Measurements from ENCODE around the gene ENTPD5. TPM values are rescaled to one million over a fixed set of nuclear protein-coding genes. Genes with fewer than 3 reads are reported as not detected.

The ENTPD5 gene
- total RNA-seq, result 10.6 and 12.2 TPM in 2 replicates

- no peaks in the 10 kb centered on the region for H3K9me3 Mint-ChIP-seq
- H3K27me3 Mint-ChIP-seq, result no peaks in the 10 kb centered on the region
- DNase-seq, result peak; percentile 97
- H3K4me1 Mint-ChIP-seq, result peaks cover 17% of the 10 kb centered on the region
- H3K4me3 Mint-ChIP-seq, result peak within 1 kb of the TSS; percentile 92
- H3K36me3 Mint-ChIP-seq (ENCODE audit: low read depth), result no peaks in the 10 kb centered on the region
- peak within 1 kb of the TSS; percentile 97 for H3K27ac Mint-ChIP-seq
- intact Hi-C loops (cut with micrococcal nuclease), result loop anchor here (1.0 to 5.0 kb wide), 6 partner anchors 66 to 528 kb away; partner anchors contain the start of genes ALDH6A1, COQ6, FAM161B and LIN52
Measured at GRCh38 chr14:74018586-74019407, at the start of gene ENTPD5, which contains the start of gene BBOF1. TSS of gene ENTPD5 (minus strand) at chr14:74019288. CDS start at chr14:73988102, 31,186 bp downstream. TSS of gene BBOF1 (plus strand) at chr14:74019349. CDS start at chr14:74019479, 130 bp downstream.

- DNase-seq, result no peak
- no peaks in the 10 kb centered on the region for H3K27me3 Mint-ChIP-seq
- no peak overlapping the region for H3K27ac Mint-ChIP-seq
- H3K36me3 Mint-ChIP-seq (ENCODE audit: low read depth), result peaks cover 15% of the 10 kb centered on the region
- intact Hi-C loops (cut with micrococcal nuclease), result no loop called here
- H3K4me3 Mint-ChIP-seq, result no peak overlapping the region
- H3K4me1 Mint-ChIP-seq, result no peaks in the 10 kb centered on the region
- H3K9me3 Mint-ChIP-seq, result no peaks in the 10 kb centered on the region
Measured at GRCh38 chr14:74065746-74066575, 46.9 kb upstream of the ENTPD5 start.

- H3K27me3 Mint-ChIP-seq, result no peaks in the 10 kb centered on the region
- H3K36me3 Mint-ChIP-seq (ENCODE audit: low read depth), result peaks cover 18% of the 10 kb centered on the region
- intact Hi-C loops (cut with micrococcal nuclease), result no loop called here
- no peak for DNase-seq
- H3K4me3 Mint-ChIP-seq, result no peak overlapping the region
- H3K27ac Mint-ChIP-seq, result peak overlapping the region; percentile 24
- no peaks in the 10 kb centered on the region for H3K9me3 Mint-ChIP-seq
- H3K4me1 Mint-ChIP-seq, result no peaks in the 10 kb centered on the region
Measured at GRCh38 chr14:74064883-74065282, 45.8 kb upstream of the ENTPD5 start.

- intact Hi-C loops (cut with micrococcal nuclease), result no loop called here
- H3K36me3 Mint-ChIP-seq (ENCODE audit: low read depth), result peaks cover 21% of the 10 kb centered on the region
- no peaks in the 10 kb centered on the region for H3K9me3 Mint-ChIP-seq
- no peak overlapping the region for H3K27ac Mint-ChIP-seq
- H3K4me3 Mint-ChIP-seq, result no peak overlapping the region
- DNase-seq, result no peak
- H3K4me1 Mint-ChIP-seq, result no peaks in the 10 kb centered on the region
- no peaks in the 10 kb centered on the region for H3K27me3 Mint-ChIP-seq
Measured at GRCh38 chr14:74064426-74064825, 45.3 kb upstream of the ENTPD5 start.

GRCh38 chr14:74062809-74063150, 43.7 kb upstream of the ENTPD5 start:
- DNase-seq, result no peak
- H3K27me3 Mint-ChIP-seq, result no peaks in the 10 kb centered on the region
- no peaks in the 10 kb centered on the region for H3K9me3 Mint-ChIP-seq
- intact Hi-C loops (cut with micrococcal nuclease), result no loop called here
- H3K4me1 Mint-ChIP-seq, result no peaks in the 10 kb centered on the region
- H3K36me3 Mint-ChIP-seq (ENCODE audit: low read depth), result peaks cover 19% of the 10 kb centered on the region
- no peak overlapping the region for H3K27ac Mint-ChIP-seq
- no peak overlapping the region for H3K4me3 Mint-ChIP-seq

- H3K9me3 Mint-ChIP-seq, result no peaks in the 10 kb centered on the region
- no peak overlapping the region for H3K4me3 Mint-ChIP-seq
- no peak overlapping the region for H3K27ac Mint-ChIP-seq
- no peaks in the 10 kb centered on the region for H3K27me3 Mint-ChIP-seq
- intact Hi-C loops (cut with micrococcal nuclease), result no loop called here
- no peaks in the 10 kb centered on the region for H3K36me3 Mint-ChIP-seq (ENCODE audit: low read depth)
- no peak for DNase-seq
- H3K4me1 Mint-ChIP-seq, result no peaks in the 10 kb centered on the region
Measured at GRCh38 chr14:74049876-74050495, 30.9 kb upstream of the ENTPD5 start.

GRCh38 chr14:74048281-74048680, 29.2 kb upstream of the ENTPD5 start:
- Mint-ChIP-seq H3K27me3 (no peaks in the 10 kb centered on the region), H3K27ac (no peak overlapping the region), H3K9me3 (no peaks in the 10 kb centered on the region), H3K4me3 (no peak overlapping the region), H3K4me1 (no peaks in the 10 kb centered on the region), H3K36me3 (ENCODE audit: low read depth) (no peaks in the 10 kb centered on the region)
- intact Hi-C loops (cut with micrococcal nuclease), result no loop called here
- DNase-seq, result no peak

GRCh38 chr14:74045522-74045921, 26.4 kb upstream of the ENTPD5 start:
- H3K9me3 Mint-ChIP-seq, result no peaks in the 10 kb centered on the region
- no peak overlapping the region for H3K4me3 Mint-ChIP-seq
- peaks cover 1% of the 10 kb centered on the region for H3K27me3 Mint-ChIP-seq
- H3K27ac Mint-ChIP-seq, result no peak overlapping the region
- H3K4me1 Mint-ChIP-seq, result no peaks in the 10 kb centered on the region
- no peak for DNase-seq
- intact Hi-C loops (cut with micrococcal nuclease), result no loop called here
- no peaks in the 10 kb centered on the region for H3K36me3 Mint-ChIP-seq (ENCODE audit: low read depth)

- H3K9me3 Mint-ChIP-seq, result no peaks in the 10 kb centered on the region
- no peaks in the 10 kb centered on the region for H3K4me1 Mint-ChIP-seq
- H3K4me3 Mint-ChIP-seq, result no peak overlapping the region
- H3K27me3 Mint-ChIP-seq, result peaks cover 1% of the 10 kb centered on the region
- no peaks in the 10 kb centered on the region for H3K36me3 Mint-ChIP-seq (ENCODE audit: low read depth)
- DNase-seq, result no peak
- no peak overlapping the region for H3K27ac Mint-ChIP-seq
- intact Hi-C loops (cut with micrococcal nuclease), result no loop called here
Measured at GRCh38 chr14:74042296-74042695, 23.2 kb upstream of the ENTPD5 start.

- peak; percentile 77 for DNase-seq
- Mint-ChIP-seq H3K4me1 (no peaks in the 10 kb centered on the region), H3K27me3 (peaks cover 1% of the 10 kb centered on the region), H3K36me3 (ENCODE audit: low read depth) (no peaks in the 10 kb centered on the region), H3K27ac (no peak overlapping the region), H3K4me3 (no peak overlapping the region), H3K9me3 (no peaks in the 10 kb centered on the region)
- intact Hi-C loops (cut with micrococcal nuclease), result loop anchor here (2.0 kb wide), 1 partner anchor 309 kb away; no protein-coding TSS in a partner anchor
Measured at GRCh38 chr14:74038020-74038859, 19.2 kb upstream of the ENTPD5 start.

GRCh38 chr14:74035556-74035955, 16.5 kb upstream of the ENTPD5 start:
- DNase-seq, result no peak
- Mint-ChIP-seq H3K4me1 (no peaks in the 10 kb centered on the region), H3K4me3 (no peak overlapping the region), H3K27ac (no peak overlapping the region), H3K27me3 (no peaks in the 10 kb centered on the region), H3K9me3 (no peaks in the 10 kb centered on the region), H3K36me3 (ENCODE audit: low read depth) (no peaks in the 10 kb centered on the region)
- intact Hi-C loops (cut with micrococcal nuclease), result no loop called here

GRCh38 chr14:74034572-74034971, 15.5 kb upstream of the ENTPD5 start:
- Mint-ChIP-seq H3K4me3 (no peak overlapping the region), H3K36me3 (ENCODE audit: low read depth) (no peaks in the 10 kb centered on the region), H3K4me1 (no peaks in the 10 kb centered on the region), H3K27ac (no peak overlapping the region), H3K27me3 (no peaks in the 10 kb centered on the region), H3K9me3 (no peaks in the 10 kb centered on the region)
- intact Hi-C loops (cut with micrococcal nuclease), result no loop called here
- DNase-seq, result no peak

GRCh38 chr14:74029136-74029535, 10.0 kb upstream of the ENTPD5 start:
- intact Hi-C loops (cut with micrococcal nuclease), result no loop called here
- no peak for DNase-seq
- H3K4me3 Mint-ChIP-seq, result no peak overlapping the region
- no peaks in the 10 kb centered on the region for H3K4me1 Mint-ChIP-seq
- H3K36me3 Mint-ChIP-seq (ENCODE audit: low read depth), result no peaks in the 10 kb centered on the region
- no peak overlapping the region for H3K27ac Mint-ChIP-seq
- H3K27me3 Mint-ChIP-seq, result no peaks in the 10 kb centered on the region
- H3K9me3 Mint-ChIP-seq, result no peaks in the 10 kb centered on the region
